IPS DF 6.9 (cell line): Measurements from ENCODE around the gene DRC7.
A peak's percentile ranks its signal among the peaks of the same experiment; 100 is the strongest.
"Not testable (repeated sequence)": the region's sequence is repeated elsewhere in the genome, so short reads cannot be mapped to it uniquely, and the experiment has no call there.

Experiments
- DNase-seq: peaks from one replicate; pipeline ENCODE4 v3.0.0-alpha.2; 2013; ENCODE audit warnings: low read depth, low spot score
- H3K27ac ChIP-seq: one replicate; pipeline ENCODE4 v1.5.1; 2013; ENCODE audit warnings: low read length, control low read depth
- H3K27me3 ChIP-seq: 2 replicates; pipeline ENCODE4 v1.6.1; 2013; ENCODE audit warnings: mild to moderate bottlenecking, low read length; ENCODE audit not compliant: control insufficient read depth, insufficient read depth
- H3K36me3 ChIP-seq: 2 replicates; pipeline ENCODE4 v1.6.1; 2013; ENCODE audit warnings: low read length; ENCODE audit not compliant: control insufficient read depth, insufficient read depth
- H3K4me1 ChIP-seq: 2 replicates; pipeline ENCODE4 v1.6.1; 2013; ENCODE audit warnings: low read length; ENCODE audit not compliant: control insufficient read depth, insufficient read depth
- H3K4me3 ChIP-seq: 2 replicates; pipeline ENCODE4 v1.5.1; 2013; ENCODE audit warnings: mild to moderate bottlenecking, low read length
- H3K9me3 ChIP-seq: 2 replicates; pipeline ENCODE4 v1.6.1; 2013; ENCODE audit warnings: low read length, inconsistent platforms; ENCODE audit not compliant: control insufficient read depth, insufficient read depth
- WGBS: extraction: QIAGEN DNeasy Blood & Tissue Kit; methylation state at CpG from one replicate; pipeline ENCODE4 v1.1.7; 2013; ENCODE audit warnings: mixed read lengths, missing lambda C conversion rate; ENCODE audit not compliant: insufficient read length, insufficient coverage; 5-methylcytosine and 5-hydroxymethylcytosine counted together

DRC7 gene

GRCh38 chr16:57728336-57729181, 34.0 kb downstream of the DRC7 start:
- Histone ChIP-seq H3K36me3 (no peaks in the 10 kb centered on the region), H3K27me3 (no peaks in the 10 kb centered on the region), H3K27ac (no peak overlapping the region), H3K4me1 (no peaks in the 10 kb centered on the region), H3K4me3 (no peak overlapping the region), H3K9me3 (no peaks in the 10 kb centered on the region)
- WGBS, result no CpG with 5 or more reads among the region's 14 CpGs
- DNase-seq, result no peak

GRCh38 chr16:57729182-57729484, 34.5 kb downstream of the DRC7 start:
- no CpG with 5 or more reads among the region's 1 CpG for WGBS
- Histone ChIP-seq H3K4me1 (no peaks in the 10 kb centered on the region), H3K27me3 (no peaks in the 10 kb centered on the region), H3K36me3 (no peaks in the 10 kb centered on the region), H3K27ac (no peak overlapping the region), H3K9me3 (no peaks in the 10 kb centered on the region), H3K4me3 (no peak overlapping the region)
- no peak for DNase-seq

DNA sequence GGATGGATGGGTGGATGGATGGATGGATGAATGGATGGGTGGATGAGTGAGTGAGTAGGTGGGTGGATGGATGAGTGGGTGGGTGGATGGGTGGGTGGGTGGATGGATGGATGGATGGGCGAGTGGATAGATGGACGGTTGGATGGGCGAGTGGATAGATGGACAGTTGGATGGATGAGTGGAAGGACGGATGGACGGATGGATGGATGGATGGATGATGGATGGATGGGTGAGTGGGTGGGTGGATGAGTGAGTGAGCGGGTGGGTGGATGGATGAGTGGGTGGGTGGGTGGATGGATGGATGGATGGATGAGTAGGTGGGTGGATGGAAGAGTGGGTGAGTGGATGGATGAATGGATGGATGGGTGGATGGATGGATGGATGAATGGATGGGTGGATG, 35.2 kb downstream of the DRC7 start:
- not testable (repeated sequence) for H3K4me3 ChIP-seq, H3K9me3 ChIP-seq, H3K27ac ChIP-seq, H3K4me1 ChIP-seq, DNase-seq, H3K36me3 ChIP-seq, H3K27me3 ChIP-seq
- WGBS, result 100% methylated on average over 4 of the region's 6 CpGs

DNA sequence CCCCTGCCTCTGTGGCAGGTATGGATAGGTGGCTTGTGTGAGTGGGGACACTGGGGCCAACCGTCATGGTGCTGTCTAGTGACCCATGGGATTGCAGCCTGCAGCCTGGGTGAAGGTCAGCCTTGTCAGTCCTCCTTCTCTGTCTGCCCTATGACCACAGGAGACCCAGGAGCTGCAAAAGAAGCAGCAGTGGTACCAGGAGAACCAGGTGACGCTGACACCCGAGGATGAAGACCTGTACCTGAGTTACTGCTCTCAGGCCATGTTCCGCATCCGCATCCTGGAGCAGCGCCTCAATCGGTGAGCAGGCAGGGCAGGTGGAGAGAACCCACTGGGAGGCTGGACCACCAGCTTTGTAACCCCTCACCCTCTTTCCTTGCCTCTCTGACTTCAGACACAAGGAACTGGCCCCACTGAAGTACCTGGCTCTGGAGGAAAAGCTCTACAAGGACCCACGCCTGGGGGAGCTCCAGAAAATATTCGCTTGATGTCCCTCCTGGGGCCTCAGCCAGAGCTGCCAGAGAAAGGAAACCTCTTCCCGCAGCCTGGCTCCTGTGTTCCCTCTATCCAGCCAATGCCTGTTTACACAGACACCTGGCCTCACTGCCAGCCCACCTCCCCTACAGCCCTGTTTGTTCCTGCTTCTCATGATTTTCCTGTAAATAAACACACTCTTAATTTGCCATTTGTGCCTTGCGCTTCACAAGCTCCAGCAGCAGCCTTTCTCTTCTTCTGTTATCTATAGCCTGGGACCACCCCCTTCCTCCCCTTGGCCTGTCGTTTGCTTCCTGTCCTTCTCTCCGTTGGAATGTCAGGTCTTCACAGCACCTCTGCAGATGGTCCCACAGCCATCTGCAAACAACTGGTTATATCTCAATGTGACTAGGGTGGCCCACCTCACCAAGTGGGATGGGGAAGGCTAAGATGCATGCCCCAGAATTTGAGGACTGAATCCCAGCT, 36.4 kb downstream of the DRC7 start:
- Histone ChIP-seq H3K4me3 (no peak overlapping the region), H3K9me3 (no peaks in the 10 kb centered on the region), H3K4me1 (0 out of 2 replicates have a peak, but pooled peaks cover 1% of the 10 kb centered on the region), H3K27ac (no peak overlapping the region), H3K36me3 (no peaks in the 10 kb centered on the region), H3K27me3 (no peaks in the 10 kb centered on the region)
- DNase-seq, result no peak
- WGBS, result no CpG with 5 or more reads among the region's 13 CpGs

GRCh38 chr16:57732037-57732436, 37.4 kb downstream of the DRC7 start:
- Histone ChIP-seq H3K27ac (no peak overlapping the region), H3K4me1 (0 out of 2 replicates have a peak, but pooled peaks cover 1% of the 10 kb centered on the region), H3K27me3 (no peaks in the 10 kb centered on the region), H3K4me3 (no peak overlapping the region), H3K9me3 (no peaks in the 10 kb centered on the region), H3K36me3 (no peaks in the 10 kb centered on the region)
- DNase-seq, result no peak
- no CpG with 5 or more reads among the region's 2 CpGs for WGBS

GRCh38 chr16:57732714-57733113, 38.1 kb downstream of the DRC7 start:
- Histone ChIP-seq H3K27ac (no peak overlapping the region), H3K4me3 (no peak overlapping the region), H3K9me3 (no peaks in the 10 kb centered on the region), H3K27me3 (no peaks in the 10 kb centered on the region), H3K4me1 (0 out of 2 replicates have a peak, but pooled peaks cover 1% of the 10 kb centered on the region), H3K36me3 (peaks cover 2% of the 10 kb centered on the region; the same call in 1 of the 2 replicates)
- no peak for DNase-seq
- no CpG with 5 or more reads among the region's 2 CpGs for WGBS

DNA sequence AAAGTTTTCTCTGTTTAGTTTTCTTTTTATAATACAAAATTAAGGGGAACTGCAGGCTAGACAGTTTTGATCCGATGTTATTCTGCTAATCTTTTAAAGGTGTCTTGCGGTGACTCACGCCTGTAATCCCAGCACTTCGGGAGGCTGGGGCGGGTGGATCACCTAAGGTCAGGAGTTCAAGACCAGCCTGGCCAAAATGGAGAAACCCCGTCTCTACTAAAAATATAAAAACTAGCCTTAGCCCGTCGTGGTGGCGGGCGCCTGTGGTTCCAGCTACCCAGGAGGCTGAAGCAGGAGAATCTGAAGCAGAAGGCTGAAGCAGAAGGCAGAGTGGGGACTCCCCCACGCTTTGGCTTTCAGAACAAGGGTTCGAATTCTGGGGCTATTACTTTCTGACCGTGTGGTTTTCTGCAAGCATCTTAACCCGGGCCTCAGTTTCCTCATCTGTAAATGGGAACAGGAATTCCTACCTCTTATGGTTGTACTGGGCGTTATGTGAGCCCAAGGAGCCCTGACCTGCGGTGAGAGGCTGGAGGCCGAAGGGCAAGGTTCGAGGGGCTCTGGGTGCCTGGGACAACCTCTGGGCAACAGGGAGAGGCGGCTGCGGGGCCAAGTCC, 39.8 kb downstream of the DRC7 start:
- H3K4me1 ChIP-seq, result 0 out of 2 replicates have a peak, but pooled peaks cover 1% of the 10 kb centered on the region
- H3K36me3 ChIP-seq, result peaks cover 2% of the 10 kb centered on the region; the same call in 1 of the 2 replicates
- no peak overlapping the region for H3K27ac ChIP-seq
- DNase-seq, result no peak
- H3K4me3 ChIP-seq, result peak overlapping the region; percentile 83
- H3K9me3 ChIP-seq, result no peaks in the 10 kb centered on the region
- WGBS, result no CpG with 5 or more reads among the region's 20 CpGs
- H3K27me3 ChIP-seq, result no peaks in the 10 kb centered on the region

DNA sequence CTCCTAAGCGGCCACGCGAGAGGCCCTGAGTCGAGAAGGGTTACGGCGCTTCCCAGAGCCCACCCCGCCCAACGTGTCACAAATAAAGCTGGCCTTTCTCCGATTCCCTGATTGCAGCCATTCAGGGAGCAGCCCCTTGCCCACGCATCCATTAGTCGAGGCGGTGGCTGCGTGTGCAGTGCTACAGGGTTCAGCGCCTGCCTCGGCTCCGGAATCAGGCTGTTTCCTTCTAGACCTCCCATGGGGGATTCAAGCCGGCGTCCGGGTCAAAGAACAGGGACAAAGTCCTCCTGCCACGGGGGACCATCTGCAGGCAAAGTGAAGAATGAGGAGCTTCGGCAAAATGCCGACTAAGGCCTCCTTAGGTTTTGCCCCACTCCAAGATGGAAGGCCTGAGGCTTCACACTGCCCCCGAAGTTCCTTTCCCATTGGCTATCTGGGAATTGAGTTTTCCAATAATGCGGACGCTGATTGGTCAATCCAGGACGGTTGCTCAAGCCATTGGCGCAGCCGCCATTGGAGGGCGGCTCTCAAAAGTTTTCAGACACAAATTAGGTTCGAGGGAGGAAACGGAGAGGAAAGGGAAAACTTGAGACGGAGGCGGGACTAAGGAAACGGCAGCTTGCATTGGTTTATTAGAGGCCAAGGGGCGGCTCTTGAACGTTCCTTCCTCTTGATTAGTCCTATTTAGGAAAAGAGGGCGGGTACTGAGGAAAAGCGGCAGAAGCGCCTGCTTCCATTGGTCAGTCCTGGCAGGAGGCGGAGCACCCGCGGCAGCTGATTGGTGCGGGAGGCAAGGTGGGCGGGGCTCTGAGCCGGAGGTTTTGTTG, 40.5 kb downstream of the DRC7 start:
- peak; percentile 99 for DNase-seq
- Histone ChIP-seq H3K36me3 (peaks cover 2% of the 10 kb centered on the region; the same call in 1 of the 2 replicates), H3K4me3 (peak overlapping the region; percentile 83), H3K9me3 (no peaks in the 10 kb centered on the region), H3K27me3 (no peaks in the 10 kb centered on the region), H3K27ac (no peak overlapping the region), H3K4me1 (0 out of 2 replicates have a peak, but pooled peaks cover 1% of the 10 kb centered on the region)
- no CpG with 5 or more reads among the region's 45 CpGs for WGBS

GRCh38 chr16:57735755-57736418, 41.3 kb downstream of the DRC7 start, which contains the start of gene KATNB1:
Gene KATNB1 (plus strand): TSS chr16:57735770. CDS start chr16:57737244, 1,474 bp downstream.
- no peaks in the 10 kb centered on the region for H3K9me3 ChIP-seq
- H3K27ac ChIP-seq, result no peak within 1 kb of the TSS
- 0 out of 2 replicates have a peak, but pooled peaks cover 1% of the 10 kb centered on the region for H3K4me1 ChIP-seq
- no peaks in the 10 kb centered on the region for H3K27me3 ChIP-seq
- DNase-seq, result no peak
- WGBS, result no CpG with 5 or more reads among the region's 35 CpGs
- H3K4me3 ChIP-seq, result peak within 1 kb of the TSS; percentile 83
- peaks cover 2% of the 10 kb centered on the region; the same call in 1 of the 2 replicates for H3K36me3 ChIP-seq
